ENCODE data around the gene TESPA1.
A peak's percentile ranks its signal among the peaks of the same experiment; 100 is the strongest.

TESPA1 gene

DNA sequence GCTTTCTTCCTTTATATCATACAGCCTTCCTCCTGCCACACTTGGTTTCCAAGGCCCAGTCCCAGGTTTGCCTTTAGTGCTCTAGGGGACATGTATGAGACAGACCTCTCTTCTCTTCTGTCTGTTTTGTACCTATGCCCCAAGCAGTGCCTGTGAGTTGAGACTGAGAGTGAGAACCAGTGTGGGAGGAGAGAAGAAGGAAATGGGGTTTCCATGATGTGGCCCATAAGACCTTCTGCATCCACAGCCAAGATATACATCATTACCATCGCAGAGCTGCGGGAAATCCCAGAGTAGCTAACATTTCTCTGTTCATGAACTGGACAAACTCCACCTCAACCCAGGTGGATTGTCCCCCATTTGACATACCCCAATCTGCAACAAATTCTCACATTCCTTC lies 2.8 kb downstream of the TESPA1 start:
- Histone ChIP-seq H3K9ac (ENCODE audit: low read depth, low read length) (no peak overlapping the region), H3K9me3 (ENCODE audit: insufficient read depth, low read depth, low read length) (no peaks in the 10 kb centered on the region), H3K4me1 (ENCODE audit: insufficient read depth, low read length) (peaks cover 8% of the 10 kb centered on the region; the same call in 1 of the 2 replicates), H3K4me3 (ENCODE audit: low read length) (no peak overlapping the region), H3K27ac (ENCODE audit: low read depth, low read length) (no peak overlapping the region), H3K36me3 (ENCODE audit: insufficient read depth, low read length) (no peaks in the 10 kb centered on the region), H3K27me3 (ENCODE audit: insufficient read depth, low read length) (no peaks in the 10 kb centered on the region)
- WGBS = 97% methylated on average over 2 of the region's 2 CpGs

DNA sequence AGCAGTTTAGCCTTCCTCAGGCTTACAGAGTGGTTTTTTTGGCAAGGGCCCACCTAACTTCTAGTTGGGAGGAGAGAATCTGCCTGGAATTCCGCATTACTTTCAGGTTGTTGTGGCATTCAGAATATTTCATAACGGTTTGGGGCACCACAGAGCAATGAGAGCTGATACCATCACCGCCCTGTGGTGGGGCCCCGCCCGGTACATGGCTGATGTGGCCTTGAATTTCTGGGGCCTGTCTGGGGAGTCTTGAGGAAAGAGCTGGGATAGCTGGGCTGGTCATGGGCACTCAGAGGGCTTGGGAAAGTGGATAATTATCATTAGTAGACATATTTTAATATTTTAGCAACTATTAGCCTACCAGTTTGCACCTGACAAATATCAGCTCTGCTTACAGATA lies 4.2 kb downstream of the TESPA1 start:
- no peaks in the 10 kb centered on the region for H3K27me3 ChIP-seq (ENCODE audit: insufficient read depth, low read length)
- H3K27ac ChIP-seq (ENCODE audit: low read depth, low read length) = no peak overlapping the region
- 95% methylated on average over 5 of the region's 5 CpGs for WGBS
- no peaks in the 10 kb centered on the region for H3K36me3 ChIP-seq (ENCODE audit: insufficient read depth, low read length)
- no peak overlapping the region for H3K9ac ChIP-seq (ENCODE audit: low read depth, low read length)
- no peak overlapping the region for H3K4me3 ChIP-seq (ENCODE audit: low read length)
- no peaks in the 10 kb centered on the region for H3K9me3 ChIP-seq (ENCODE audit: insufficient read depth, low read depth, low read length)
- peaks cover 20% of the 10 kb centered on the region for H3K4me1 ChIP-seq (ENCODE audit: insufficient read depth, low read length)

DNA sequence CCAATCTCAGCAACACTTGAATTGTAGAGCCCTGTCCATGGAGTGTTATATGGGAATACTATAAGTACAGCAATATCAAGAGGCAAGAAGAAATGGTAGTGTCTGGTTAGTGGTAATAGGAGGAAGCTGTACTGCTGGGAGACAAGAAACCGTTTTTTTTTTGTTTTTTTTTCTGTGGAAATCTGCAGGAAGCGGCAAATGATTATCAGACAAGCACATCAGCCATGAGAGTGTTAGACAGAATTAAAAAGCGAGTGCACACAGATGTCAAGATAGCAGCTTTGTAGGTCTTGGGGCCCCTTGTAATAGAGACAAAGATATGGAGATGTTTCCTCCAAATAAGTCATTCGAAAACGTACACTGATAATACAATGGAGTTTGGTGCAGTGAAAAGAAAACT lies 6.7 kb downstream of the TESPA1 start:
- no peak overlapping the region for H3K27ac ChIP-seq (ENCODE audit: low read depth, low read length)
- H3K9ac ChIP-seq (ENCODE audit: low read depth, low read length) = no peak overlapping the region
- H3K27me3 ChIP-seq (ENCODE audit: insufficient read depth, low read length) = no peaks in the 10 kb centered on the region
- no peaks in the 10 kb centered on the region for H3K36me3 ChIP-seq (ENCODE audit: insufficient read depth, low read length)
- H3K9me3 ChIP-seq (ENCODE audit: insufficient read depth, low read depth, low read length) = no peaks in the 10 kb centered on the region
- no peak overlapping the region for H3K4me3 ChIP-seq (ENCODE audit: low read length)
- WGBS = 96% methylated on average over 5 of the region's 5 CpGs
- peaks cover 20% of the 10 kb centered on the region for H3K4me1 ChIP-seq (ENCODE audit: insufficient read depth, low read length)

DNA sequence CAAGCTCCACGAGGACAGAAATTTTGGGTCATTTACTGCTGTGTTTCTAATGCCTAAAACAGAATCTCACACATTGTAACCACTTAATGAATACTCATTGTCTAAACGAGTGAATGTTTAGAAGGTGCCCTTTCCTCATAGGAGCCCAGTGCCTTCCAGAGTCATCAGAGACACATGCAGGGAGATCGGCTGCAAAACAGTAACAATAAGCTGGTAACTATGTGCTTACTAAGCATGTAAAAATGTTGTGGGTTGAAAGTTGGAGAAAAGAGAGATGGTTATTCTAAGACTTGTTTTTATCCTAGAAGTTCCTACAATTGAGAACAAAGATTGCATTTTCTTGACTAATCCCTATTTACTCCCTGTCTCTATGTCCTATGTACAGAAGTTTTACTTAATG lies 7.4 kb downstream of the TESPA1 start:
- peaks cover 20% of the 10 kb centered on the region for H3K4me1 ChIP-seq (ENCODE audit: insufficient read depth, low read length)
- no peak overlapping the region for H3K4me3 ChIP-seq (ENCODE audit: low read length)
- no peak overlapping the region for H3K9ac ChIP-seq (ENCODE audit: low read depth, low read length)
- no peaks in the 10 kb centered on the region for H3K27me3 ChIP-seq (ENCODE audit: insufficient read depth, low read length)
- no peak overlapping the region for H3K27ac ChIP-seq (ENCODE audit: low read depth, low read length)
- no peaks in the 10 kb centered on the region for H3K9me3 ChIP-seq (ENCODE audit: insufficient read depth, low read depth, low read length)
- WGBS = 68% methylated on average over 3 of the region's 3 CpGs
- no peaks in the 10 kb centered on the region for H3K36me3 ChIP-seq (ENCODE audit: insufficient read depth, low read length)

DNA sequence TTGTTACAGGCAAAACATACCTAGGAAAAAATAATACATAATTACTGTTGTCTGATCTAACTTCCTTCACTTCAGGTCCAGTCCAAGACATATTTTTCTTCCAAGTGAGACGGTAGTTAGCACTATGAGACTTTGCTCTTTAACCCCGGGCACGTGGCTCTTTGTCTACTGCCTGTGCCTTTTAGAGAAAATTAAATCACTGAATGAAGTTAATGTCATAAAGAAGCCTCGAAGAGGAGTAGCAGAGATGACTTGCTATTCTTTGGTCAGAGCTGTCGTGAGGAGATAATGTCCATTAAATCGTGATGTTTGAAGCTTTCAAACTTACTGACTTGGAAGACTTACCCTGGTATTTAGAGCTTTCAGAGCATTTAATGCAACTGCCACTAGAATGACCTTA lies 8.7 kb downstream of the TESPA1 start:
- Histone ChIP-seq H3K27ac (ENCODE audit: low read depth, low read length) (peak overlapping the region; percentile 26; the same call in 1 of the 2 replicates), H3K9ac (ENCODE audit: low read depth, low read length) (no peak overlapping the region), H3K36me3 (ENCODE audit: insufficient read depth, low read length) (no peaks in the 10 kb centered on the region), H3K9me3 (ENCODE audit: insufficient read depth, low read depth, low read length) (no peaks in the 10 kb centered on the region), H3K27me3 (ENCODE audit: insufficient read depth, low read length) (no peaks in the 10 kb centered on the region), H3K4me3 (ENCODE audit: low read length) (no peak overlapping the region), H3K4me1 (ENCODE audit: insufficient read depth, low read length) (peaks cover 20% of the 10 kb centered on the region)
- 87% methylated on average over 6 of the region's 6 CpGs for WGBS

DNA sequence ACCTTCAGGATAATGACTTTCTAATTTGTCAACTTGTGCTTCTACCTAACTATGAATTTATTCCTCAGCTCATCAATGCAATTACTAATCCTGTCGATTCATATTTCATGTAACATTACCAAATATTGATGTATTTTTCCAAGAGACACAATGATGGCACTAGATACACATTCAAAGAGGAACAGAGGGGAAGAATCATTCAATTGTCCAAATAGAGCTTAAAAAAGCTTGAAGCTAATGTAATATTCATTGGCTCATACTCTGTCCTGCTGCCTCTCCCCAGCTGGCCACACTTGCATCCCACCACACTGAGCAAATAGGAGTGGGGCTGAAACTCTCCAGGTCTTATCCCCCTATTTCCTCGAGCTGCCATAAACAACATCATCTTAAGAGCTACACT lies 9.3 kb downstream of the TESPA1 start:
- Histone ChIP-seq H3K9me3 (ENCODE audit: insufficient read depth, low read depth, low read length) (no peaks in the 10 kb centered on the region), H3K4me1 (ENCODE audit: insufficient read depth, low read length) (peaks cover 20% of the 10 kb centered on the region), H3K27me3 (ENCODE audit: insufficient read depth, low read length) (no peaks in the 10 kb centered on the region), H3K4me3 (ENCODE audit: low read length) (no peak overlapping the region), H3K27ac (ENCODE audit: low read depth, low read length) (no peak overlapping the region), H3K9ac (ENCODE audit: low read depth, low read length) (no peak overlapping the region), H3K36me3 (ENCODE audit: insufficient read depth, low read length) (no peaks in the 10 kb centered on the region)
- WGBS = 92% methylated on average over 1 of the region's 2 CpGs

DNA sequence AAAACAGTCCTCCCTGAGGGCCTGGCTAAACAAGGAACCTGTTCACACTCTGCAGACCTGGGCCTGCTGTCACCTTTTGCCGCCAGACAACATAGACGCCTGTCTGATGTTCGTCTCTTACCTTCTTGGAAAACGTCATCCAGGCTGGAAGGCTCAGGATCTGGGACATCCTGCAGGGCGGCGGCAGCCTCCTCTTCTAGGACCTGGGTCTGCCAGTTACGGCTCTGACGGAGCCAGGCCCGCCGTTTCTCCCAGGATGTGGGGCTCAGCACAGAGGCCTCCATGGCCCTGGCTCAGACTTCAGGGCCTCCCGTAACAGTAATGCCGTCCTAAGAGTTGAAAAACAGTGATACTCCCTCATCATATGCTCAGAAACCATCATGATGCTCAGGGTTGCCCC lies 10.3 kb downstream of the TESPA1 start:
- 90% methylated on average over 12 of the region's 12 CpGs for WGBS
- Histone ChIP-seq H3K4me1 (ENCODE audit: insufficient read depth, low read length) (peaks cover 20% of the 10 kb centered on the region), H3K27ac (ENCODE audit: low read depth, low read length) (no peak overlapping the region), H3K4me3 (ENCODE audit: low read length) (no peak overlapping the region), H3K27me3 (ENCODE audit: insufficient read depth, low read length) (no peaks in the 10 kb centered on the region), H3K9me3 (ENCODE audit: insufficient read depth, low read depth, low read length) (no peaks in the 10 kb centered on the region), H3K9ac (ENCODE audit: low read depth, low read length) (no peak overlapping the region), H3K36me3 (ENCODE audit: insufficient read depth, low read length) (no peaks in the 10 kb centered on the region)

DNA sequence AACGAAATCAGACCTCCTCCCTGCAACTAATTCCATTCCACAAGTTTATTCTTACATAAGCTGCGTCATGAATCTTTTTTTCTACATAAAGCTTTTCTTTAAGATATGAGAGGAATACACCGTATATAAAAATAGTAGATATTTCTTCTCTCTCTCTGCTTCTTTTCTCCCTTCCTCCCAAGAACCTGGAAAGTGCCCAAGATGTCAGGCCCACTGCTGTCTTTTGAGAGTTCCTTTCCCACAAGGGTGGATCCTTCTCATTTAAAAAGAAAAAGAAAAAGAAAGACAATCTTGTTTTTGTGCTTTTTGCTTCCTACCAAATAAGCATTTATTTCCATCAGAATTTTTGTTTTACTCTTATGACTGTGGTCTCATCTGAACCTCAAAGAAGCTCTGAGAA lies 11.0 kb downstream of the TESPA1 start:
- Histone ChIP-seq H3K9ac (ENCODE audit: low read depth, low read length) (no peak overlapping the region), H3K36me3 (ENCODE audit: insufficient read depth, low read length) (no peaks in the 10 kb centered on the region), H3K4me1 (ENCODE audit: insufficient read depth, low read length) (peaks cover 20% of the 10 kb centered on the region), H3K27me3 (ENCODE audit: insufficient read depth, low read length) (no peaks in the 10 kb centered on the region), H3K9me3 (ENCODE audit: insufficient read depth, low read depth, low read length) (no peaks in the 10 kb centered on the region), H3K4me3 (ENCODE audit: low read length) (no peak overlapping the region), H3K27ac (ENCODE audit: low read depth, low read length) (no peak overlapping the region)
- WGBS = 94% methylated on average over 2 of the region's 3 CpGs

DNA sequence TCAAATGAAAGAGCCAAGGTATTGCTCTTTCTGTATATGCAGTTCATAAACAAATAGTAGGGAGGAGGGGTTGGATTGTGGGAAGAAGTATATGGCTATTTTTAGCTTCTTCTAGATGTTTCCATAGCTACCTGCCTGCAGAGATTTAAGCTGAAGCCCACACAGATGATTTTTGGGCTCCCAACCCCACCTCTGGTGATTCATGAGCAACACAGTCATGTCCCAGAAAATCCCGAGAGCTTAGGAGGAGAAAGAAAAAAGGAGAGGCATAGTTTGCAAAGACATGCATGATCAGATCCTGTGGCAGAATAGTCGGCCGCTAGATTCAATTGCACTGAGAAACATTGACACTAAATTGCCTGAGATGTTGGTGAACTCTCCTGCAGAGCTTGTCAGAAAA lies 13.8 kb downstream of the TESPA1 start:
- no peaks in the 10 kb centered on the region for H3K27me3 ChIP-seq (ENCODE audit: insufficient read depth, low read length)
- no peak overlapping the region for H3K4me3 ChIP-seq (ENCODE audit: low read length)
- no peak overlapping the region for H3K27ac ChIP-seq (ENCODE audit: low read depth, low read length)
- no peak overlapping the region for H3K9ac ChIP-seq (ENCODE audit: low read depth, low read length)
- 94% methylated on average over 3 of the region's 3 CpGs for WGBS
- H3K36me3 ChIP-seq (ENCODE audit: insufficient read depth, low read length) = no peaks in the 10 kb centered on the region
- peaks cover 2% of the 10 kb centered on the region; the same call in 1 of the 2 replicates for H3K4me1 ChIP-seq (ENCODE audit: insufficient read depth, low read length)
- no peaks in the 10 kb centered on the region for H3K9me3 ChIP-seq (ENCODE audit: insufficient read depth, low read depth, low read length)

DNA sequence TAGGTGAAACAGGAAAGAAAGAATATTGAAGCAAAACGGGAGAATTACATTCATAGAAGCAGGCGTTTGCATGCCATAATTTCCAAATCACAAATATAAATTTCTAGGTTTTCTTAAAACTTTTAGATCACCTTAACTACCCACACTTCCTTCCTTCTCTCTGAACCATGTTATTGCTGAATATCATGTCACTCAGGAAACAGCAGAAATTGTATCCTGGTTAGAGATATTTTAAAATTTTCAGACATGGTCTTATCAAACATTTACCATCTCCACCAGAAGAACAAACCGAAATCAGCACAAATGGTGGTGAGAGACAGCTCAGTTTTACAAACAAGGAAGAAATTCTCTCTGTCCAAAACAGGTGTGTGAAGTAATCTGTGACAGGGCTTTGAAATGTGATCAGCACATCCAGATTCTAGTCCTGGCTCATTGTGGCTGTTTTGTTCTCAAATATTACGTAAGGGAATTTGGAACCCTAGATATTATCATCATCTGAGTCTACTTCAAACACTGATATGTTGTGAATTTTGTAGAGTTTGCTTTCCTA lies 16.3 kb downstream of the TESPA1 start:
- Histone ChIP-seq H3K36me3 (ENCODE audit: insufficient read depth, low read length) (no peaks in the 10 kb centered on the region), H3K4me1 (ENCODE audit: insufficient read depth, low read length) (no peaks in the 10 kb centered on the region), H3K9ac (ENCODE audit: low read depth, low read length) (no peak overlapping the region), H3K27ac (ENCODE audit: low read depth, low read length) (no peak overlapping the region), H3K4me3 (ENCODE audit: low read length) (no peak overlapping the region), H3K9me3 (ENCODE audit: insufficient read depth, low read depth, low read length) (no peaks in the 10 kb centered on the region), H3K27me3 (ENCODE audit: insufficient read depth, low read length) (no peaks in the 10 kb centered on the region)
- 90% methylated on average over 2 of the region's 4 CpGs for WGBS

DNA sequence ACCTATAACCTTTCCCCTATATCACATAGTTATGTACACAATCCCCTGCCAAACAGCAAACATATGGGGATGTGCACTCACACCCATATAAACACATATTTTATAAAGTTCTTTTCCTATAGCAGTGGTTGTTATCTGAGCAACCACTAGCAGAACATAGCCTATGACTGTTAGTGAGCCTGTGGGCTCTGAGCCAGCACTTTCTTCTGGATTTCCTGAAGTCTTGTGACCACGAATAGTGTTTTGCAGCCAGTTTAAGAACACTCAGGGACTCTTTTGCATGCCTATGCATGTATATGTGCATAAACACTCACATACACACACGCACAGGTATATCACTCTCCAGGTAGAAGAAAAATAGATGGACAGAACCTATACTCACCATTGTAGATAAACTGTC lies 17.1 kb downstream of the TESPA1 start:
- Histone ChIP-seq H3K9me3 (ENCODE audit: insufficient read depth, low read depth, low read length) (no peaks in the 10 kb centered on the region), H3K9ac (ENCODE audit: low read depth, low read length) (no peak overlapping the region), H3K27me3 (ENCODE audit: insufficient read depth, low read length) (no peaks in the 10 kb centered on the region), H3K36me3 (ENCODE audit: insufficient read depth, low read length) (no peaks in the 10 kb centered on the region), H3K27ac (ENCODE audit: low read depth, low read length) (no peak overlapping the region), H3K4me3 (ENCODE audit: low read length) (no peak overlapping the region), H3K4me1 (ENCODE audit: insufficient read depth, low read length) (no peaks in the 10 kb centered on the region)
- 87% methylated on average over 2 of the region's 2 CpGs for WGBS

DNA sequence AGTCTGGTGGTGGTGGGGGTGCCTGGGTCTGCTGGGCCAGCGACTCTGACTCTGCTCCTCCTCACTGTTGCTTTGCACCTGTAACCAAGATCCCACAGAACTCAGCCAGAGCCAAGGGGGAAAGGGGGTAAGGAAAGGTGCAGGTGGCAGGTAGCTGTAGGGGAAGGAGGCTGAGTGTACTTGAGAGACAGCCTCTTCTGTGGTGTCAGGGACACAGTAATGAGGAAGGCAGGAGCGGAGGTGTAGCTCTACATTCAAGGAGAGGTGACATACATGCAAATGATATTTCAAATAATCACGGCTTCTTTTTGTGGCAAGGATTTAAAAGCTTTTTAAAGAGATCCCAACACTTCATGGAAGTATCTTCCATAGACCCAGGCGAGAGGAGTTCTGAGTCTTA lies 23.4 kb downstream of the TESPA1 start:
- WGBS = 97% methylated on average over 4 of the region's 4 CpGs
- Histone ChIP-seq H3K9ac (ENCODE audit: low read depth, low read length) (no peak overlapping the region), H3K27me3 (ENCODE audit: insufficient read depth, low read length) (no peaks in the 10 kb centered on the region), H3K4me3 (ENCODE audit: low read length) (no peak overlapping the region), H3K27ac (ENCODE audit: low read depth, low read length) (no peak overlapping the region), H3K4me1 (ENCODE audit: insufficient read depth, low read length) (peaks cover 6% of the 10 kb centered on the region; the same call in 1 of the 2 replicates), H3K36me3 (ENCODE audit: insufficient read depth, low read length) (no peaks in the 10 kb centered on the region), H3K9me3 (ENCODE audit: insufficient read depth, low read depth, low read length) (no peaks in the 10 kb centered on the region)

All from HUES64 (cell line).